HEK293 (cell line): ENCODE measurements around the gene AMMECR1.

Experiments
- CTCF ChIA-PET: fragments of 350-600 bp; formaldehyde crosslinking; extraction: SDS; loops from one replicate; lab custom pipeline; 2021; ENCODE audit warnings: antibody characterized with exemption; lab: Yijun Ruan, JAX
- POLR2A ChIA-PET: fragments of 300-600 bp; formaldehyde crosslinking; extraction: SDS; loops from one replicate; lab custom pipeline; 2020; ENCODE audit warnings: antibody characterized with exemption, inconsistent platforms; lab: Yijun Ruan, JAX
- H3K27ac ChIP-seq: fragments of 200-500 bp; sonication (Bioruptor generic); 2 replicates; pipeline ENCODE4 v1.5.1; 2014; ENCODE audit warnings: low read depth, low read length, control low read depth, inconsistent platforms; ENCODE audit errors: extremely low read depth
- H3K36me3 ChIP-seq, 2 experiments: fragments of 200-500 bp in 1 of 2; sonication (Bioruptor generic) in 1 of 2; 1 replicate in 1 of 2; 2 replicates in 1 of 2; pipeline ENCODE4 v1.5.1; 2014 to 2017; ENCODE audit warnings: inconsistent platforms in 2 of 2, low read length in 2 of 2; ENCODE audit not compliant: control insufficient read depth in 2 of 2, insufficient read depth in 1 of 2
- H3K4me1 ChIP-seq: fragments of 200-500 bp; sonication (Bioruptor generic); 2 replicates; pipeline ENCODE4 v1.5.1; 2014; ENCODE audit warnings: mild to moderate bottlenecking, low read length, inconsistent platforms; ENCODE audit not compliant: control insufficient read depth, insufficient read depth
- H3K4me3 ChIP-seq: 2 replicates; pipeline ENCODE4 v1.5.1; 2011; ENCODE audit warnings: low read depth, mild to moderate bottlenecking, control low read depth, low read length, moderate library complexity
- H3K9me3 ChIP-seq: fragments of 200-500 bp; sonication (Bioruptor generic); 2 replicates; pipeline ENCODE4 v1.5.1; 2014; ENCODE audit warnings: low read depth, low read length, inconsistent platforms; ENCODE audit not compliant: control insufficient read depth, insufficient read depth
- ELK4 ChIP-seq: IDR thresholded peaks from 2 replicates; pipeline ENCODE4 v1.6.1; 2011; ENCODE audit warnings: mild to moderate bottlenecking, low read depth, low read length, borderline replicate concordance
- INSM2 ChIP-seq: fragments of 450-650 bp; formaldehyde crosslinking; IDR thresholded peaks from 2 replicates; pipeline ENCODE4 v1.5.1; 2016; ENCODE audit warnings: missing biosample characterization, missing genetic modification characterization
- KLF1 ChIP-seq: fragments of 450-650 bp; formaldehyde crosslinking; IDR thresholded peaks from 2 replicates; pipeline ENCODE4 v1.5.1; 2016; ENCODE audit warnings: missing biosample characterization, missing genetic modification characterization
- TRIM28 ChIP-seq: IDR thresholded peaks from 2 replicates; pipeline ENCODE4 v1.6.1; 2011; ENCODE audit warnings: low read length, control low read depth, borderline replicate concordance
- TSHZ1 ChIP-seq: fragments of 450-650 bp; formaldehyde crosslinking; IDR thresholded peaks from 2 replicates; pipeline ENCODE4 v1.5.1; 2016; ENCODE audit warnings: missing biosample characterization, missing genetic modification characterization, borderline replicate concordance
- ZBTB10 ChIP-seq: fragments of 450-650 bp; formaldehyde crosslinking; IDR thresholded peaks from 2 replicates; pipeline ENCODE4 v1.5.1; 2016; ENCODE audit warnings: missing biosample characterization, missing genetic modification characterization
- ZBTB7A ChIP-seq: fragments of 450-650 bp; formaldehyde crosslinking; IDR thresholded peaks from 2 replicates; pipeline ENCODE4 v1.5.1; 2016; ENCODE audit warnings: low read depth, missing biosample characterization, missing genetic modification characterization
- ZFP69B ChIP-seq: fragments of 450-650 bp; formaldehyde crosslinking; IDR thresholded peaks from 2 replicates; pipeline ENCODE4 v1.5.1; 2016; ENCODE audit warnings: missing biosample characterization, missing genetic modification characterization
- ZNF155 ChIP-seq: fragments of 450-650 bp; formaldehyde crosslinking; IDR thresholded peaks from 2 replicates; pipeline ENCODE4 v1.5.1; 2016; ENCODE audit warnings: missing biosample characterization, missing genetic modification characterization
- ZNF174 ChIP-seq: fragments of 450-650 bp; formaldehyde crosslinking; IDR thresholded peaks from 2 replicates; pipeline ENCODE4 v1.5.0; 2017; ENCODE audit warnings: missing biosample characterization, mild to moderate bottlenecking, missing genetic modification characterization
- ZNF184 ChIP-seq: fragments of 450-650 bp; IDR thresholded peaks from 2 replicates; pipeline ENCODE4 v1.5.1; 2018; ENCODE audit warnings: missing biosample characterization, mild to moderate bottlenecking, missing genetic modification characterization
- ZNF2 ChIP-seq: fragments of 450-650 bp; formaldehyde crosslinking; IDR thresholded peaks from 2 replicates; pipeline ENCODE4 v1.5.1; 2016; ENCODE audit warnings: missing biosample characterization, missing genetic modification characterization
- ZNF211 ChIP-seq: fragments of 450-650 bp; formaldehyde crosslinking; IDR thresholded peaks from 2 replicates; pipeline ENCODE4 v1.5.1; 2016; ENCODE audit warnings: low read depth, missing biosample characterization, missing genetic modification characterization
- ZNF248 ChIP-seq: fragments of 450-650 bp; formaldehyde crosslinking; IDR thresholded peaks from 2 replicates; pipeline ENCODE4 v1.5.1; 2017; ENCODE audit warnings: missing biosample characterization, missing genetic modification characterization
- ZNF529 ChIP-seq: fragments of 450-650 bp; formaldehyde crosslinking; IDR thresholded peaks from 2 replicates; pipeline ENCODE4 v1.5.1; 2017; ENCODE audit warnings: missing genetic modification characterization, missing biosample characterization; ENCODE audit not compliant: insufficient replicate concordance
- ZNF561 ChIP-seq: fragments of 450-650 bp; IDR thresholded peaks from 2 replicates; pipeline ENCODE4 v1.5.1; 2018; ENCODE audit warnings: missing biosample characterization, missing genetic modification characterization, borderline replicate concordance
- ZNF623 ChIP-seq: fragments of 450-650 bp; formaldehyde crosslinking; IDR thresholded peaks from 2 replicates; pipeline ENCODE4 v1.5.1; 2016; ENCODE audit warnings: missing biosample characterization, missing genetic modification characterization
- ZNF654 ChIP-seq: fragments of 450-650 bp; formaldehyde crosslinking; IDR thresholded peaks from 2 replicates; pipeline ENCODE4 v1.5.1; 2016; ENCODE audit warnings: low read depth, missing biosample characterization, missing genetic modification characterization
- ZNF677 ChIP-seq: fragments of 450-650 bp; IDR thresholded peaks from 2 replicates; pipeline ENCODE4 v1.5.0; 2018; ENCODE audit warnings: missing biosample characterization, mild to moderate bottlenecking, missing genetic modification characterization, moderate library complexity
- ZNF707 ChIP-seq: fragments of 450-650 bp; formaldehyde crosslinking; IDR thresholded peaks from 2 replicates; pipeline ENCODE4 v1.5.1; 2016; ENCODE audit warnings: missing biosample characterization, missing genetic modification characterization
- ZSCAN5A ChIP-seq: fragments of 450-650 bp; formaldehyde crosslinking; IDR thresholded peaks from 2 replicates; pipeline ENCODE4 v1.5.1; 2016; ENCODE audit warnings: missing biosample characterization, missing genetic modification characterization

The AMMECR1 gene

GRCh38 chrX:110173192-110174175 is 144.4 kb downstream of the AMMECR1 start (continued):
- no peak for TF ChIP-seq INSM2 (tag by site-specific recombination)
- TF ChIP-seq ZNF529 = no peak

GRCh38 chrX:110172215-110172614 is 145.7 kb downstream of the AMMECR1 start:
- Histone ChIP-seq H3K9me3 (no peaks in the 10 kb centered on the region), H3K4me1 (no peaks in the 10 kb centered on the region), H3K27ac (no peak overlapping the region), H3K36me3 (no peaks in the 10 kb centered on the region), H3K4me3 (no peak overlapping the region)
- TF ChIP-seq TRIM28 (no peak), ZNF174 (tag by site-specific recombination) (no peak), ZNF248 (tag by site-specific recombination) (no peak), ZNF707 (no peak), TSHZ1 (tag by site-specific recombination) (no peak), ZNF561 (tag by site-specific recombination) (no peak), KLF1 (no peak), ZNF623 (tag by site-specific recombination) (no peak), ZNF211 (no peak), ZNF155 (tag by site-specific recombination) (no peak), ZNF654 (tag by site-specific recombination) (no peak), ZNF677 (no peak), ZNF184 (tag by site-specific recombination) (no peak), ZNF2 (tag by site-specific recombination) (no peak)
- CTCF ChIA-PET = interaction anchor here (0.6 to 20.8 kb wide), 4 partner anchors 14 to 239 kb away, joined by 3 to 576 read pairs (median 26); no protein-coding TSS in a partner anchor
- POLR2A ChIA-PET = no interaction called here

GRCh38 chrX:110171442-110171841 is 146.4 kb downstream of the AMMECR1 start:
- ChIA-PET POLR2A (no interaction called here), CTCF (interaction anchor here (0.6 to 20.8 kb wide), 4 partner anchors 13 to 240 kb away, joined by 3 to 576 read pairs (median 26); no protein-coding TSS in a partner anchor)
- no peak overlapping the region for H3K27ac ChIP-seq
- no peaks in the 10 kb centered on the region for H3K9me3 ChIP-seq
- no peaks in the 10 kb centered on the region for H3K36me3 ChIP-seq
- no peak overlapping the region for H3K4me3 ChIP-seq
- H3K4me1 ChIP-seq = no peaks in the 10 kb centered on the region
- no peak for TF ChIP-seq ZNF155 (tag by site-specific recombination)
- TF ChIP-seq ZSCAN5A (tag by site-specific recombination) = no peak
- TF ChIP-seq ZFP69B (tag by site-specific recombination) = no peak
- TF ChIP-seq ELK4 = no peak
- no peak for TF ChIP-seq ZBTB7A (tag by site-specific recombination)
- no peak for TF ChIP-seq ZBTB10 (tag by site-specific recombination)
